Uterus (tissue), 2 donors: ENCODE measurements around the gene MYD88.

Experiments used
- POLR2A ChIP-seq, 2 donors: fragments of 450-650 bp; IDR thresholded peaks; one replicate each; pipeline ENCODE4 v1.6.1; 2016; ENCODE audit warnings: antibody characterized with exemption in 2 of 2, mild to moderate bottlenecking in 1 of 2, moderate library complexity in 1 of 2
- TF ChIP-seq, protein P1 (sequence below), 4 experiments: fragments of 200-600 bp in 2 of 4; fragments of 450-650 bp in 2 of 4; sonication (generic) in 2 of 4; IDR thresholded peaks; one replicate each; pipeline ENCODE4 v1.5.1; 2016 to 2019; ENCODE audit warnings: antibody characterized with exemption in 4 of 4, mild to moderate bottlenecking in 2 of 4, moderate library complexity in 1 of 4

DNA sequence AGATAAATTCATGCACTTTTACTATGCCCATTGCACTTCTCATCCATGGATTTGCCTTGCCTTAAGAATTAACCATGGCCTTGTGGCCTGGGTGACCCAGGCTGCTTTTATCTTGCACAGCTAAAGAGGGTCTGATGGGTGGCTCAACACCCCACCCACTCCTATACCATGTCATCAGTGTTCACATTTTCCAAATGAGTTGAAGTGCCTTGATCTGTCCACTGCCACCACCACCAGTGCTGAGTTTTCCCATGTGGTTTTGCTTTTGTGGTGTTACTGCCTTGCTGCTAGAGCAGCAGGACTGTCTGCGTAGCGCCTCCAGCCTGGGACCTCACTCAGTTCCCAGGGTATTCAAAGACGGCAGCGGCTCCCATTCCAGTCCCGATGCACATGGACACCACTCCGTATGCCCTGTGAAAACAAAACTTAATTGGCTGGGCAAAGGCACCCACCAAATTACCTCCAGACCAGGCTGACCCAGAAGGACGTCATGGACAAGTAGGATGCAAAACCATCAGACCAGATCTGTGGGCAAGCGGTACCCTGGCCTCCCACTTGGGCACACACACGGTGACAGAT is 15.7 kb upstream of the MYD88 start:
- TF ChIP-seq, protein P1, sequence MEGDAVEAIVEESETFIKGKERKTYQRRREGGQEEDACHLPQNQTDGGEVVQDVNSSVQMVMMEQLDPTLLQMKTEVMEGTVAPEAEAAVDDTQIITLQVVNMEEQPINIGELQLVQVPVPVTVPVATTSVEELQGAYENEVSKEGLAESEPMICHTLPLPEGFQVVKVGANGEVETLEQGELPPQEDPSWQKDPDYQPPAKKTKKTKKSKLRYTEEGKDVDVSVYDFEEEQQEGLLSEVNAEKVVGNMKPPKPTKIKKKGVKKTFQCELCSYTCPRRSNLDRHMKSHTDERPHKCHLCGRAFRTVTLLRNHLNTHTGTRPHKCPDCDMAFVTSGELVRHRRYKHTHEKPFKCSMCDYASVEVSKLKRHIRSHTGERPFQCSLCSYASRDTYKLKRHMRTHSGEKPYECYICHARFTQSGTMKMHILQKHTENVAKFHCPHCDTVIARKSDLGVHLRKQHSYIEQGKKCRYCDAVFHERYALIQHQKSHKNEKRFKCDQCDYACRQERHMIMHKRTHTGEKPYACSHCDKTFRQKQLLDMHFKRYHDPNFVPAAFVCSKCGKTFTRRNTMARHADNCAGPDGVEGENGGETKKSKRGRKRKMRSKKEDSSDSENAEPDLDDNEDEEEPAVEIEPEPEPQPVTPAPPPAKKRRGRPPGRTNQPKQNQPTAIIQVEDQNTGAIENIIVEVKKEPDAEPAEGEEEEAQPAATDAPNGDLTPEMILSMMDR (IDR thresholded peaks at IDR 0.05): no peak
- no peak for TF ChIP-seq POLR2A (IDR thresholded peaks at IDR 0.05)
